GM21619 (cell line): ENCODE data around the gene CNTD1.
"Not testable (repeated sequence)": the region's sequence is repeated elsewhere in the genome, so short reads cannot be mapped to it uniquely, and the experiment has no call there.

Experiments
- ATAC-seq: cut with Tn5 transposase; IDR thresholded peaks from one replicate; pipeline ENCODE4 v1.9.1; 2021; ENCODE audit not compliant: unreplicated experiment

The CNTD1 gene

GRCh38 chr17:42844761-42845555 is 46.3 kb downstream of the CNTD1 start:
- ATAC-seq: no peak

- no peak for ATAC-seq
Measured at GRCh38 chr17:42845556-42845917, 46.9 kb downstream of the CNTD1 start.

DNA sequence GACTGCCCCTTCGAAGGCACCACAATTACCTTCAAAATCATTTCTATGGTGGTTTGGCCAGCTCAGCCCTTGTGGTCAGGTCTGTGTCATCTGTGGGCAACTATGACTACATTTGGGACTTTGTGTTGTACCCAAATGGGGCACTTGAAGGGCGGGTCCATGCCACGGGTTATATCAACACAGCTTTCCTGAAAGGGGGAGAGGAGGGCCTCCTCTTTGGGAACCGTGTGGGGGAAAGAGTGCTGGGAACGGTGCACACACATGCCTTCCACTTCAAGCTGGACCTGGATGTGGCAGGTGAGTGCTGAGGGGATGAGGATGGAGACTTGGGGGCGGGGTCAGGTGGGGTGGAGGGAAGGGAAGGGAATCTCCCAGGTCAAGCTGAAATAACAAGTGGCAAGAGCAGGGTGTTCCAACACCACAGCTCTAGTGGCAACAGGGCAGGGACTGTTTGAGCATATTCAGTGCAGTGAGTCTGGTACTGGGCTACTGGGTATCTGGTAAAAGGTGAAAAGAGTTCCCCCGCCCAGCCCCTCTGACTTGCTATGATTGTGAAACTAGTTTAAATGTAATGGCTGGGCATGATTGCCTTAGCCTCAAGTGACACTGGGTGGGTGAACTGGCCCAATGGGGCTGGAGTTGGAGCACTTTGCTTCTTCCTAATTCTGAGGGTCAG is 47.4 kb downstream of the CNTD1 start:
- ATAC-seq: no peak

GRCh38 chr17:42846594-42847280 is 48.1 kb downstream of the CNTD1 start:
- ATAC-seq: no peak

- no peak for ATAC-seq
Measured at GRCh38 chr17:42848093-42848492, 49.4 kb downstream of the CNTD1 start.

GRCh38 chr17:42849031-42849430 is 50.4 kb downstream of the CNTD1 start:
- ATAC-seq: no peak

DNA sequence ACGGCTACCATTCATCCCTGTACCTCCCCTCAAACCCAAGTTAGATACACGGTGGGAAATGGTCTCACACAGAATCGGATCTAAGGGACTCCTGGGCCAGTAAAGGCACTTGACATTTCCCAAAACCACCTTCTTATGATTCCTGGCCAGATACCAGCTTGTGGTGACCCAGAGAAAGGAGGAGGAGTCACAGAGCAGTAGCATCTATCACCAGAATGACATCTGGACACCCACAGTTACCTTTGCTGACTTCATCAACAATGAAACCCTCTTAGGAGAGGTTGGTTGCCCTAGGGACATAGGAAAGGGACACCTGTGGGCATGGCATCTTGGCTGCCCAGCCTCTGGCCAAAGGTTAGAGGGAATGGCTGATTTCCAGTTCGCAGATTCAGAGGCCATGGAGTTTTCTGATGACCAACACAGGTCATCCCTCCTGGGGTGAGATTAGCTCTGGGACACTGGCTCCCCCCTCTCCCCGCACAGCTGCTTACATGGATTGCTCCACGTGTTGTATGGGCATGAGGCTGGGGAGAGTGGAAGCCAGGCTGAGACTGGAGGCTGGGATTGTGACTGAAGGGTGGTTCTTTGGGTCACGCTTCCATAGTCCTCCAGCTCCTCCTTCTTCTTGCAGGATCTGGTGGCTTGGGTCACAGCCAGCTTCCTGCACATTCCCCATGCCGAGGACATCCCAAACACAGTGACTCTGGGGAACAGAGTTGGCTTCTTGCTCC is 51.0 kb downstream of the CNTD1 start:
- no peak for ATAC-seq

GRCh38 chr17:42850954-42851353 is 52.3 kb downstream of the CNTD1 start, which contains the start of gene AOC3:
Gene AOC3 (plus strand): TSS chr17:42851199. CDS start chr17:42851344, 145 bp downstream.
- ATAC-seq: no peak

GRCh38 chr17:42851371-42852240 is 52.9 kb downstream of the CNTD1 start:
- ATAC-seq: not testable (repeated sequence)

- no peak for ATAC-seq
Measured at GRCh38 chr17:42852351-42852750, 53.7 kb downstream of the CNTD1 start.

DNA sequence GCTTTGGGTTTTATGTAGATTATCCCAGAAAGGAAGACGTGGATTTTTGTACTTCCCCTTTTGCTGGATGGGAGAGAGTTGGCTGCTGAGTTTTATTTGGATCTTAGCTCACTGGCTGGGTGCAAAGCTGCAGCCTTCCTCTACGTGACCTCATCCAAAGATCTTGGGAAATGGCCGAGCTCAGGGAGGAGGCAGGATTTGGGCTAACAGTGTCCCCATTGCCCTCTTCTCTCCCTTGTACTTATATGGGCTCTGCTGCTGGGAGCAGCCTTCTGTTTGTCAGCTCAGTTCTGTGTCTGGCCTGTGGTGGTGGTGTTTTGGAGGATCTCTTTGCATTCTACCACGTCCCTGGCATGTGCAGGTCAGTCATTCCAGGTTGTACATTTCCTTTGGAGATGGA is 54.3 kb downstream of the CNTD1 start:
- no peak for ATAC-seq

- no peak for ATAC-seq
Measured at GRCh38 chr17:42853597-42853967, 54.9 kb downstream of the CNTD1 start.

- no peak for ATAC-seq
Measured at GRCh38 chr17:42853968-42854790, 55.5 kb downstream of the CNTD1 start.

GRCh38 chr17:42855048-42855596 is 56.5 kb downstream of the CNTD1 start:
- ATAC-seq: no peak

- not testable (repeated sequence) for ATAC-seq
Measured at GRCh38 chr17:42856093-42856492, 57.4 kb downstream of the CNTD1 start.

GRCh38 chr17:42856516-42856915 is 57.9 kb downstream of the CNTD1 start:
- not testable (repeated sequence) for ATAC-seq

DNA sequence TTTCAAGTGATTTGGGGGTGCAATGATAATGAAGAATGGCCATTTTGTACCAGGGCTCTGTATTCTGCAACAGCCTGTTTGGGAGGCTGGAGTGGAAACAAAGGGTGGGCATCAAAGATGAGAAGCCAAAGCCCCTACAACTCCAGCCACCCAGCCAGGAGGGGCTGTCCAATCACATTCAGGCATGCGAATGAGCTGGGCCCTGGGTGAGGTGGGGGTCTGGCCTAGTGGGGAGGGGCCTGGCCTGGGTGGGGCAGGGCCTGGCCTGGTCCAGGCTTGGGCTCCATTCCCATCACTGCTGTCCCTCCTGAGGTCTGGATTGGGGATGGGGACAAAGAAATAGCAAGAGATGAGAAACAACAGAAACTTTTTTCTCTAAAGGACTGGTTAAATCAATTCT is 58.7 kb downstream of the CNTD1 start:
- ATAC-seq: no peak
